GM12892 (cell line): ENCODE results near the gene SELENOM.

Experiments used
- POLR2A ChIP-seq: IDR thresholded peaks from 2 replicates; pipeline ENCODE4 v1.6.1; 2011; ENCODE audit warnings: low read depth, low read length, control low read depth
- POLR2AphosphoS5 ChIP-seq: IDR thresholded peaks from 2 replicates; pipeline ENCODE4 v1.6.1; 2011; ENCODE audit warnings: low read depth, low read length, control low read depth
- TAF1 ChIP-seq: IDR thresholded peaks from 2 replicates; pipeline ENCODE4 v1.6.1; 2011; ENCODE audit warnings: low read depth, mild to moderate bottlenecking, control low read depth, low read length, borderline replicate concordance

DNA sequence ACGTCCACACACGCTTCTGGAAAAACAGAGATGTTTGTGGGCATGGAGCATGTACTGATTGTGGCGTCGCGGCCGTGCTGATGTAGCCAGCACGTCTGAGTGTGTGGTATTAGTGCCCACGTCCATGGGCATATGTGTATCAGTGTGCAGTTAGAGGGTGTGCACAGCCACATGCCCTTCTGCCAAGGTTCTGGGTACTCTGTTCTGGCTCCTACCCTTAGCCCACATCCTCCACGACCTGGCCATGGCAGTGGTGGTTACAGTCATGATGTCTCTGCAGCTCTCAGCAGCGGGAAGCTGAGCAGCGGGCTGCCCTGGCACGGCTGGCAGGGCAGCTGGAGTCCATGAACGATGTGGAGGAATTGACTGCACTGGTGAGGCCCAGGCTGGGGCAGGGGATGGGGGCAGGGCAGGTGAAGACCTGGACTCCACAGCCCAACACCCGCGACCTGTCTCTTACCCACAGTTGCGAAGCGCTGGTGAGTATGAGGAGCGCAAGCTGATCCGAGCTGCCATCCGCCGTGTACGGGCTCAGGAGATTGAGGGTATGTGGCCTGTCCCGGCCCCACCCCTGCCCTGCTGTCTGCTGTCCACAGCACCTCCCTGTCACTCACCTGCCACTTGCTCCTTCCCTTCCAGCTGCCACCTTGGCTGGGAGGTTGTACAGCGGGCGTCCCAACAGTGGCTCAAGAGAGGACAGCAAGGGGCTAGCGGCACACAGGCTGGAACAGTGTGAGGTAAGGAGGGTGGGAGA lies 19.0 kb downstream of the SELENOM start:
- TF ChIP-seq POLR2AphosphoS5 (no peak), POLR2A (no peak), TAF1 (no peak)
